HG03469 (cell line): ENCODE results near the gene COPE.
"Not testable (repeated sequence)": the region's sequence is repeated elsewhere in the genome, so short reads cannot be mapped to it uniquely, and the experiment has no call there.

ENCODE experiments used
- ATAC-seq: cut with Tn5 transposase; IDR thresholded peaks from one replicate; pipeline ENCODE4 v1.9.1; 2021; ENCODE audit warnings: mild to moderate bottlenecking, moderate library complexity, moderate number of reproducible peaks; ENCODE audit not compliant: unreplicated experiment

Gene COPE

GRCh38 chr19:18940769-18941627, 21.8 kb upstream of the COPE start, which contains the start of gene HOMER3:
Gene HOMER3 (minus strand): TSS chr19:18941217. CDS start chr19:18938982, 2,235 bp downstream.
- ATAC-seq = no peak

GRCh38 chr19:18939922-18940768, 21.0 kb upstream of the COPE start:
- no peak for ATAC-seq

- ATAC-seq = no peak
These were observed 20.0 kb upstream of the COPE start for GRCh38 chr19:18939163-18939562.

DNA sequence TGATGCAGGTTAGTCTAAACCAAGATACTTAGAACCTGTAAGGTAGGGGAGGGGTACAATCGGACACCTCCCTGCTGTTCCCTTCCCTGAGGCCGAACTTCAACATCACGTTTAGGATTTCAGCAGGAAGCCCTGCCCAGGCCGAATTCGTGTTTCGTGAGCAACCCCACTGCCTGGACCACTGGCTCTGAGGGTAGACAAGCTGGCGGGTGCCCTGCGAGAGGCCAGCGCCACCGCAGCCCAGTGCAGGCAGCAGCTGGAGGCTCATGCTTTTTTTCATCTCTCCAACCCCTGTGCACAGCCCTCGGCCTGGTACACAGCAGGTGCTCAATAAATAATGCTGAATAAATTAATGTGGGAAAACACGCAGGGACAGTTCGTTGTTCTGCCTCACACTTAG, 14.1 kb upstream of the COPE start:
- ATAC-seq = no peak

GRCh38 chr19:18932216-18932841, 13.1 kb upstream of the COPE start:
- ATAC-seq = no peak

DNA sequence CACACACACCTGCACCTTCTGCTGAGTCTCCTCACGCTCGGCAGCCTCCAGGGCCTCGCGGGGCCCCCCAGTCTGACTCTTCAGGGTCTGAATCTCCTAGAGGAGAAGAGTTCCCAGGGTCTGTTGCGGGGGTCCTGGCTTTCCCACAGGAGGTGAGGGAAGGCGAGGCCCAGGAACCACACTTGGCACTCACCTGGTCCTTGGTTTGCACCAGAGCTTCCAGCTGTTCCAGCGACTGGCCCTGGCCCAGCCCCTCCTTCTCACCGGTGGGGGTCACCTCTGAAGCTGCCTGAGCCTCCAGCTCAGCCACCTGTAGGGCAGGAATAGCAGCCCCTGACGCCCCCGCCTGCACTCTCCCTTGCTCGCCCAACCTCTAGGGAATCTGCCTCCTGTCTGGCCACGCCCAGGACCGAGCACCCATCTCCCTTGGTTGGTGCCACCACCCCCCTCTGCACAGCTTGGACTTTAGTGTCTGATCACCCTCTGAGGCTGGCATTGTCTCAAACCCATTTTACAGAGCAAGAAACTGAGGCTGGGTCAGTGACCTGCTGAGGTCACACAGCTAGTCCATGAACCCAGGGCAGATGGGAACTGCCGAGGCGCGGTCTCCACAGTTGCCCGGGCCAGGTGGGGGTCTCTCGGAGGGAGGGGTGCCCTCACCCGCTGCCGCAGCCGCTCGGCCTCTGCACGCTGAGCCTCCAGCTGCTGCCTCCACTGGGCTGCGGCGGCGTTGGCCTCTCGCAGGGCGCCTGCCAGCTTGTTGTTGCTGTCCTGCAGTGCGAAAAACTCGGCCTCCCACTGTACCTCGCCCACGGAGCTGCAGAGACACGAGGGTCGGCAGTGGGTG, 12.4 kb upstream of the COPE start:
- no peak for ATAC-seq

- no peak for ATAC-seq
These were observed 10.1 kb upstream of the COPE start for GRCh38 chr19:18929311-18929710.

GRCh38 chr19:18928018-18928805, 9.0 kb upstream of the COPE start:
- no peak for ATAC-seq

DNA sequence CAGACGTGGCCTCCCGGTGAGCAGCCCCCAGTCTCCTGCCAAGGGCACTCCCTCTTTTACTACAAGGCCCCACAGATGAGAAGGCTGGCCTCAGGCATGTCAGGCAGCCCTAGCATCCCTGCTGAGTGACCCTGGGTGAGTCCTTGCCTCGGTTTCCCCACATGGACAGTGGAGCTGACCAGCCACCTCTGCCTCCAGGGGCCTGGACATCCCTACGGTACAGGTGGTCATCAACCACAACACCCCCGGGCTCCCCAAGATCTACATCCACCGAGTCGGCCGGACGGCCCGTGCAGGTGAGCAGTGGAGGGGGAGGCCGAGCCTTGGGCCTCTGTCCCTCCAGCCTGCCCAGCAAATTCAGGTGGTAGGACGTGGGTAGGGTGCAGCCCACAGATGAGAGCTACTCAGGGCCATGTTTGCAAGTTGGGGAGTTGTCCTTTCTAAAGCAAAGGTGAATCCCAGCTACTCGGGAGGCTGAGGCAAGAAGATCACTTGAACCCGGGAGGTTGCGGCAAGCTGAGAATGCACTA, 5.6 kb upstream of the COPE start:
- no peak for ATAC-seq

DNA sequence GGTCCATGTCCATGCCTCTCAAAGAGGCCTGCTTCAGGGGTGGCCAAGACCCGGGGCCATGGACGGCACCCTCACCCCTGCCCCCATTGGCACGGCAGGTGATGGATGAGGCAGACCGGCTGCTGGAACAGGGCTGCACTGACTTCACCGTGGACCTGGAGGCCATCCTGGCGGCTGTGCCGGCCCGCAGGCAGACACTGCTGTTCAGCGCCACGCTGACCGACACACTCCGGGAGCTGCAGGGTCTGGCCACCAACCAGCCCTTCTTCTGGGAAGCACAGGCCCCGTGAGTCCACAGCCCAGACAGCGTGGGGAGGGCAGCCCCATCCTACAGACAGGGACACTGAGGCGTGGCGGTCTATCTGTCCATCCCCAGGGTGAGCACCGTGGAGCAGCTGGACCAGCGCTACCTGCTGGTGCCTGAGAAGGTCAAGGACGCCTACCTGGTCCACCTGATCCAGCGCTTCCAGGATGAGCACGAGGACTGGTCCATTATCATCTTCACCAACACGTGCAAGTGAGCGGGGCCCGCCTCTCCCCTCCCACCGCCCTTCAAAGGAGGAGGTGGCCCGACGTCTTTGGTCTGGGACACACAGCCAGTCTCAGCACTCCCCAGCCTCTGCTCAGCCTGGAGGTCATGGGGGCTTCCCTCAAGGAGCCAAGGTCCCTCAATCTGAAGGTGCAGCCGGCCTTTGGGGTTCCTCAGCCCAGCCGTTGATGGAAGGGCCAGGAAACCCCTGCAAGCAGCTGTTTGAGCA, 3.2 kb upstream of the COPE start:
- no peak for ATAC-seq

DNA sequence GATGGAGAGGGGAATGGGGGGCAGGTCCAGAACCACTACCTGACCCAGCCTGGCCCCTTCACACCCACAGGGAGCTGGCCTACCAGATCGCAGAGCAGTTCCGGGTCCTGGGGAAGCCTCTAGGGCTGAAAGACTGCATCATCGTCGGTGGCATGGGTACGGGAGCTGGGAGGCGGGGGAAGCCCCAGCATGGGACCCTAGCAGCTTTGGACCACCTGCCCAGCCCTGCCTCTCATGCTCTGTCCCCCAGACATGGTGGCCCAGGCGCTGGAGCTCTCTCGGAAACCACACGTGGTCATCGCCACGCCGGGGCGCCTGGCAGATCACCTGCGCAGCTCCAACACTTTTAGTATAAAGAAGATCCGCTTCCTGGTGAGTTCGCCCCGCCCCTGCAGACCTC, 2.4 kb upstream of the COPE start:
- ATAC-seq = no peak

GRCh38 chr19:18920400-18920799, 1.2 kb upstream of the COPE start:
- no peak for ATAC-seq

GRCh38 chr19:18919900-18920214, 670 bp upstream of the COPE start:
- no peak for ATAC-seq

DNA sequence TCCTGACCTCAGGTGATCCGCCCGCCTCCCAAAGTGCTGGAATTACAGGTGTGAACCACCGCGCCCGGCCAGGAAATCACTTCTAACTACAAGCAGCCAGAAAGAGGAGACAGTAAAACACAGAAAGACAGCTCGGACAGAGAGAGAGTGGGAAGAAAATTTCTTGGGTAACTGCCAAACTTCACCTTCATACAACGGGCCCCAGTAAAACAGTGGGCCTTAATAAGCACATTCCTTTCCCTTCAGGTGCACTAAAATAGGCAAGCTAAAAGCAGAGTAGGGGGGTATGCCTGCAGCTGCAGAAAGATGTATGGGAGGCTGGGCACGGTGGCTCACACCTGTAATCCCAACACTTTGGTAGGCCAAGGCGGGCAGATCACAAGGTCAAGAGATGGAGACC, 1.6 kb downstream of the COPE start:
- not testable (repeated sequence) for ATAC-seq

- no peak for ATAC-seq
These were observed 3.5 kb downstream of the COPE start for GRCh38 chr19:18915639-18916038.

DNA sequence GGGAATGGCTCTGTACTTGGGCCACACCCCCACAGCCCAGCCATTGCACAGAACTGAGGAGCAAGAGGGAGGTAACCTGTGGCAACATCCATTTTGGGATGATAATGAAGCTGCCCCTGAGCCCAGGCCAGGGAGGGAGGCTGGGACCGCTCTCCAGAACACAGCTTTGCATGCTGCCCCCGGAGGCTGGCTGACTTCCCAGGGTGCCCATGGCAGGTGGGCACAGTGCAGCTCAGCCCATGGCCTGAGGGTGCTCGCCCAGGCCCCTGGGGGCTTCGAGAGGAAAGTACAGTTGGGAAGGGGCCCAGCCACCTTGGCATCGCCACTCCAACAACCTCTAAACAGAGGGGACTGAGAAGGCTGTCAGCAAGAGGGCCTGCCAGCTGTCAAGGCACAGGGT, 5.7 kb downstream of the COPE start:
- ATAC-seq = no peak

DNA sequence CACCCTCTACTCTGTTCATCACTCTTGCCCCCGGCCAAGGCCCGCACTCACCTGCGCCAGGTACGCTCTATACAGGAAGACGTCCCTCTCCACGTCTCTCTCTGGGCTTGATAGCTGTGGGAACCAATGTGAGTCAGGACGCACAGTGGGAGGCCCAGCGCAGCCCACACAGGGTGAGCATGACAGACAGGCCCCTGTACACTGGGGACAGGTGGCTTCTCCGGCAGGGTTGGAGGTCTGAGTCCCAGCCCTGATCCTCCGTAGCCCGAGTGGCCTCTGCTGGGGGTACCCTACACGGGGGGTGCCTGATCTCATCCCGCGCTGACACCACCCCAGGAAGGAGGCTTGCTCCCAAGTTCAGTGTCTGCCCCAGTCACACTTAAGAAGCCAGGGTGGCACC, 6.3 kb downstream of the COPE start:
- no peak for ATAC-seq

DNA sequence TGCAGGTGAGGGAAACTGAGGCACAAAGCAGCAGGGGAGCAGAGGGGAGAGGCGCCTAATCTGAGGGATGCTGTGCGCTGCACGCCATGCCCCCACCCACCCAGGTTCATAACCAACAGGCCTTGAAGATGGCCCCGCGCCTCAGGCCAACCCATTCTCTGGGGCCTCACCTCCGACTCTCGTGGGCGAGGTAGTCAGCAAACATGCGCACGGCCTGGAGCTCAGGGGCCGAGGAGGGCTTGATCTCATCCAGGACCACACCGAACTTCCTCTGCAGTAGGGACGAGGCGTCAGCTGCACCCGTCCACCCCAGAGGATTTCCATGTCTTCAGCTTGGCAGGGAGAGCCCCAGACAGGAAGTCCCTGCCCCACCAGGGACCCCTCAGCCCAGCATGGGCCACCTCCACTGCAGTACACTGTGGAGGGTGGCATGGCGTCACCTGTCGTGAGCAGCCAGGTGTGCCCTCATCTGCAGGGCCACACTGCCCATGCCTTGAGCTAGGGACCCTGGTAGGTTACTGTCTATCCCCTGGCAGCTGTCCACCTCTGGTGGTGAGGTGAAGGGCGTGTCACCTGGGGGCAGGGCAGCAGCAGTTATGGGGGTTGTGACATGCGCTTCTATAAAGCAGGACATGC, 8.3 kb downstream of the COPE start:
- no peak for ATAC-seq
